T-helper 17 cell (primary cell): ENCODE results near the gene SIPA1. TPM values are rescaled to one million over a fixed set of nuclear protein-coding genes. Genes with fewer than 3 reads are reported as not detected.
A peak's percentile ranks its signal among the peaks of the same experiment; 100 is the strongest.
"Not testable (repeated sequence)": the region's sequence is repeated elsewhere in the genome, so short reads cannot be mapped to it uniquely, and the experiment has no call there.

Experiments used
- ATAC-seq: fragments of 150-1000 bp; cut with Tn5 transposase; 2 replicates; pipeline ENCODE4 v1.10.0; 2021; ENCODE audit warnings: mild to moderate bottlenecking, moderate library complexity
- DNase-seq, 3 donors: peaks; one replicate each; pipeline versions ENCODE4 v3.0.0 to v3.0.0-alpha.2; 2020 to 2021
- H3K9me3 ChIP-seq: one replicate; pipeline ENCODE4 v1.7.0; 2013; ENCODE audit warnings: low read length, mild to moderate bottlenecking; ENCODE audit not compliant: control insufficient read depth, poor library complexity, severe bottlenecking
- H3K27ac Mint-ChIP-seq: one replicate; pipeline ENCODE4 v1.8.0; 2022; ENCODE audit warnings: mild to moderate bottlenecking, moderate library complexity, mixed read lengths
- H3K27me3 Mint-ChIP-seq: one replicate; pipeline ENCODE4 v1.8.0; 2022; ENCODE audit warnings: mixed read lengths
- H3K36me3 Mint-ChIP-seq: one replicate; pipeline ENCODE4 v1.8.0; 2022; ENCODE audit warnings: low read depth, mixed read lengths
- H3K4me1 Mint-ChIP-seq: one replicate; pipeline ENCODE4 v1.8.0; 2022; ENCODE audit warnings: mild to moderate bottlenecking, mixed read lengths
- H3K4me3 Mint-ChIP-seq: one replicate; pipeline ENCODE4 v1.8.0; 2022; ENCODE audit warnings: mild to moderate bottlenecking, moderate library complexity, mixed read lengths
- total RNA-seq, 4 donors: library from RNA in 2 of 4; stranded (reverse) in 2 of 4; gene quantifications; one replicate each; pipeline ENCODE4 v1.2.3 and lab custom pipeline; 2022 to 2026

SIPA1 gene
- total RNA-seq, 2 donors from 2014 or later = 142 to 182 TPM

- H3K27ac Mint-ChIP-seq = peak overlapping the region; percentile 92
- ATAC-seq (no peak), DNase-seq (no peak)
- peak overlapping the region; percentile 62 for H3K4me3 Mint-ChIP-seq
- H3K36me3 Mint-ChIP-seq = peaks cover 13% of the 10 kb centered on the region
- H3K9me3 ChIP-seq = no peaks in the 10 kb centered on the region
- H3K27me3 Mint-ChIP-seq = no peaks in the 10 kb centered on the region
- peaks cover 43% of the 10 kb centered on the region for H3K4me1 Mint-ChIP-seq
Measured at GRCh38 chr11:65658174-65659021, 20.5 kb downstream of the SIPA1 start.

DNA sequence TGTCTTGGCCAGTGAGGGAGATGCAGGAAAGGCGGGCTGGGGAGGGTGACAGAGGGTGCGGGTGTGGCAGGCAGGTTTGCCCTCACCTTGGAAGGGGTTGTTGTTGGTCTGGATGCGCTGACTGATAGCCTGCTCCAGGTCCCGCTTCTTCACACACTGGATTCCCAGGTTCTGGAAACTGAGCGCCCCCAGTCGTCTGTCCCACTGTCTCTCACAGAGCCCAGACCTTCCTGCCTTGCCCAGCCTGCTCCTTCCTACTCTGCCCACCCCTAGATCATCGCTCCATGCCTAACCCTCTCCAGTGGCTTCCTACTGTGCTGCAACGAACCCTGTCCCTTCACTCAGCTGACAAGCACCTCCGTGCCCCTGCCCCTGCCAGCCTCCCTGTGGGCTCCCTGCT lies 22.1 kb downstream of the SIPA1 start:
- peaks cover 38% of the 10 kb centered on the region for H3K4me1 Mint-ChIP-seq
- ATAC-seq (no peak), DNase-seq (no peak)
- peak overlapping the region; percentile 69 for H3K4me3 Mint-ChIP-seq
- no peaks in the 10 kb centered on the region for H3K9me3 ChIP-seq
- peak overlapping the region; percentile 92 for H3K27ac Mint-ChIP-seq
- H3K36me3 Mint-ChIP-seq = peaks cover 13% of the 10 kb centered on the region
- no peaks in the 10 kb centered on the region for H3K27me3 Mint-ChIP-seq

- Mint-ChIP-seq H3K4me3 (peak overlapping the region; percentile 90), H3K4me1 (peaks cover 35% of the 10 kb centered on the region), H3K27ac (peak overlapping the region; percentile 83), H3K36me3 (peaks cover 13% of the 10 kb centered on the region)
- H3K27me3 Mint-ChIP-seq, H3K9me3 ChIP-seq, ATAC-seq, DNase-seq: not testable (repeated sequence)
Measured at GRCh38 chr11:65660908-65661307, 23.0 kb downstream of the SIPA1 start.

GRCh38 chr11:65661599-65662246 lies 23.8 kb downstream of the SIPA1 start:
- peak overlapping the region; percentile 90 for H3K4me3 Mint-ChIP-seq
- DNase-seq (peak in 1 of 3 donors; percentile 6), ATAC-seq (no peak)
- H3K27me3 Mint-ChIP-seq = no peaks in the 10 kb centered on the region
- H3K4me1 Mint-ChIP-seq = peaks cover 30% of the 10 kb centered on the region
- peaks cover 13% of the 10 kb centered on the region for H3K36me3 Mint-ChIP-seq
- peak overlapping the region; percentile 83 for H3K27ac Mint-ChIP-seq
- no peaks in the 10 kb centered on the region for H3K9me3 ChIP-seq

GRCh38 chr11:65662247-65662798 lies 24.4 kb downstream of the SIPA1 start:
- no peaks in the 10 kb centered on the region for H3K27me3 Mint-ChIP-seq
- H3K36me3 Mint-ChIP-seq = peaks cover 13% of the 10 kb centered on the region
- H3K9me3 ChIP-seq = no peaks in the 10 kb centered on the region
- ATAC-seq (no peak), DNase-seq (no peak)
- peaks cover 26% of the 10 kb centered on the region for H3K4me1 Mint-ChIP-seq
- peak overlapping the region; percentile 90 for H3K4me3 Mint-ChIP-seq
- peak overlapping the region; percentile 83 for H3K27ac Mint-ChIP-seq

GRCh38 chr11:65662799-65663638 lies 25.1 kb downstream of the SIPA1 start, which contains the start of gene RELA:
TSS of gene RELA (minus strand) at chr11:65662916. CDS start at chr11:65662832, 84 bp downstream.
- H3K4me3 Mint-ChIP-seq = peak within 1 kb of the TSS; percentile 90
- H3K9me3 ChIP-seq = no peaks in the 10 kb centered on the region
- H3K36me3 Mint-ChIP-seq = peaks cover 13% of the 10 kb centered on the region
- peaks cover 26% of the 10 kb centered on the region for H3K4me1 Mint-ChIP-seq
- no peaks in the 10 kb centered on the region for H3K27me3 Mint-ChIP-seq
- DNase-seq (peak; percentile 82 to 88 (median 85)), ATAC-seq (peak; percentile 86)
- peak within 1 kb of the TSS; percentile 96 for H3K27ac Mint-ChIP-seq

DNA sequence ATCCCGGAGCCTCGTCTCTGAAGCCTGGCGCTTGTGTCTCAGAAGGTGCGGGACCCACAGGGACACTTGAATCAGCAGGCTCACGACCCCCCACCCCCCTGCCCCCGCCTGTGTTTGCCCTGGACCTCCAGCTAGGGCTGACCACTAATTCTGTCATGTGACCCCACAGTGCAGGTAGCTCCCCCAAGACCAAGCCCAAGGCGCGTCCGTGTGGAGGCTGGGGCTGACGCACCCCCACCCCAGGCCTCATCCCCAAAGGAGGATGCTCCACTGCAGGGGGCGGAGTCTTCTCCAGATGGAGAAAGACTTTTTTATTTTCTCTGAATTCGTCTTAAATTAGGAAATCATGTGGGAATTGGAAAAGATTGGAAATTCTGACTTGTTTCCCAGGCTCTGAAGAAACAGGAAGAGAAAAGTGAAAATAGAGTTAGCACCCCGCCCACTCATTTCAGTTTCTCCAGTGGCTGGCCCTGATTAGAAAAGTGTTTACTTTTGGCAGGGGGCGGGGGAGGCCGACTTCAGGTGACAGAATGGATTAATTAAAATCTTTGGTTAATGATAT lies 25.8 kb downstream of the SIPA1 start:
- DNase-seq (peak in 1 of 3 donors; percentile 26), ATAC-seq (peak; percentile 13)
- Mint-ChIP-seq H3K4me3 (peak overlapping the region; percentile 90), H3K4me1 (peaks cover 23% of the 10 kb centered on the region), H3K36me3 (peaks cover 13% of the 10 kb centered on the region), H3K27ac (peak overlapping the region; percentile 96), H3K27me3 (no peaks in the 10 kb centered on the region)
- H3K9me3 ChIP-seq = no peaks in the 10 kb centered on the region

DNA sequence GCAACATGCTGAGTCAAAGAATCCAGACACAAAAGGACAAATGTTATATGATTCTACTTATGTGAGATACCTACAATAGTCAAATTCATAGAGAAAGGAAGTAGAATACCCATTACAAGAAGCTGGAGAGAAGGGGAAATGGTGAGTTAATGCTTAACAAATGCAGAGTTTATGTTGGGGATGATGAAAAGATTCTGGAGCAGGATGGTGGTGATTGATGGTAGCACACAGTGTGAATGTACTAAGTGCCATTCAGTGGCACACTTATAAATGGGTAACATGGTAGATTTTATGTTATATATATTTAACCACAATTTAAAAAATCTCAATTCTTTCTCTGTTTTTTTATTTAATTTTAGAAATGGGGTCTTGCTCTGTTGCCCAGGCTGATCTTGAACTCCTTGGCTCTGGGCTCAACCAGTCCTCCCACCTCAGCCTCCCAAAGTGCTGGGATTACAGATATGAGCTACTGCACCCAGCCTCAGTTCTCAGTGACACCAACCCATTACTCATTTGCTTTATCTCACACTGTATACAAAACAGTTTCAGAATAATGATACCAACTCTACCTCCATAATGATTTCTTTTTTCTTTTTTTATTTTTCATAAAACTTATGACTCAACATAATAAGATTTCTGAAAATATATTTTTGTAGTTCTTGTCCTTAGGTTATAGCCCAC lies 34.4 kb downstream of the SIPA1 start:
- no peak for ATAC-seq
- Mint-ChIP-seq H3K27ac (no peak overlapping the region), H3K4me1 (no peaks in the 10 kb centered on the region), H3K27me3 (no peaks in the 10 kb centered on the region), H3K36me3 (no peaks in the 10 kb centered on the region), H3K4me3 (no peak overlapping the region)
- DNase-seq = no peak
- H3K9me3 ChIP-seq = no peaks in the 10 kb centered on the region

DNA sequence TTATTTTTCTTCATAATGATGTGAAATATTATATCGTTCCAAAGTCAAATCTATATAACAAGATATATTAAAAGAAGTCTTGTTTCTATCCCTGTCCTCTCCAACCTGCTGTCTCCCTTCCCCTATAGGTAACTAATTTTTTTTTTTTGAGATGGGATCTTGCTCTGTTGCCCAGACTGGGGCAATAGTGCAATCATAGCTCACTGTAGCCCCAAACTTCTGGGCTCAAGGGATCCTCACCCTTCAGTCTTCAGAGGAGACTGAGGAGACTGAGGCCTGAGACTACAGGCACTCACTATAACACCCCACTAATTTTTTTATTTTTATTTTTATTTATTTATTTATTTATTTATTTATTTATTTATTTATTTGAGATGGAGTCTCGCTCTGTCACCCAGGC lies 35.1 kb downstream of the SIPA1 start:
- Mint-ChIP-seq H3K4me3 (no peak overlapping the region), H3K36me3 (no peaks in the 10 kb centered on the region), H3K27me3 (no peaks in the 10 kb centered on the region), H3K27ac (no peak overlapping the region), H3K4me1 (no peaks in the 10 kb centered on the region)
- ATAC-seq = no peak
- H3K9me3 ChIP-seq = no peaks in the 10 kb centered on the region
- DNase-seq = no peak

DNA sequence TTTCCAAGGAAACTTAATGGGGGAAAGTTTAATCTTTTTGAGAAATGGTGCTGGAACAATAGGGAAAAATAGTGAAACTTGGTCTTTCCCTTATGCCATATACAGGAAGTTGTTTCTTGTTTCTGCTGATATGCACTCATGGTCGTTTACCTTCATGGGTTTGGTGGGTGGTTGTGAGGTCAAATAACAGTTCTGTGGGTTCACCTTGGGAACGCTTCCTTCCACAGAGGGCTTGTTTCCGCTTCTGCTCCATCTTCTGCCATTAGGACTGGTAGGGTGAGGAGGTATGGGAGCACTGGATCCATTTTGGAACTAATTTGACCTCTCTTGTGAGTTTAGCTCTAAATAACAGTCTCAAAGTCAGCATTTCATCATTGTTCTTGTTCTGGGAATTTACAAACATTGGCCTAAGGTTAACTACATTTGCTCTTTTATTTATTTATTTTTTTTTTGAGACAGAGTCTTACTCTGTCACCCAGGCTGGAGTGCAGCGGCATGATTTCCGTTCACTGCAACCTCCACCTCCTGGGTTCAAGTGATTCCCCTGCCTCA lies 42.4 kb downstream of the SIPA1 start:
- no peaks in the 10 kb centered on the region for H3K9me3 ChIP-seq
- no peak overlapping the region for H3K4me3 Mint-ChIP-seq
- ATAC-seq (no peak), DNase-seq (no peak)
- H3K4me1 Mint-ChIP-seq = no peaks in the 10 kb centered on the region
- peaks cover 14% of the 10 kb centered on the region for H3K27me3 Mint-ChIP-seq
- no peak overlapping the region for H3K27ac Mint-ChIP-seq
- H3K36me3 Mint-ChIP-seq = no peaks in the 10 kb centered on the region

DNA sequence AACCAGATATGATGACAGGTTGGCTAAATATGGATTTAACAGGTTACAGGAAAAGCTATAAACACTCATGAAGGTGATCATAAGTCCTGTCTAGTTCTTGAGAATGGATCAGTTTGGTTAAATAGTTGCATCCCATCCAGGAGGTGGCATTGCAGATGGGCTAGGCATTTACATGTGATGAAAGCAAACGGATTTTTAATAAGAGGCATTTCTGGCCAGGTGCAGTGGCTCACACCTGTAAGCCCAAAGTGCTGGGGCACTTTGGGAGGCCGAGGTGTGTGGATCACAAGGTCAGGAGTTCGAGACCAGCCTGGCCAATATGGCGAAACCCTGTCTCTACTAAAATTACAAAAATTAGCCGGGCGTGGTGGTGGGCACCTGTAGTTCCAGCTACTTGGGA lies 45.6 kb downstream of the SIPA1 start:
- H3K9me3 ChIP-seq, H3K4me3 Mint-ChIP-seq, H3K27ac Mint-ChIP-seq, ATAC-seq, DNase-seq, H3K4me1 Mint-ChIP-seq, H3K36me3 Mint-ChIP-seq: not testable (repeated sequence)
- H3K27me3 Mint-ChIP-seq = peaks cover 19% of the 10 kb centered on the region

DNA sequence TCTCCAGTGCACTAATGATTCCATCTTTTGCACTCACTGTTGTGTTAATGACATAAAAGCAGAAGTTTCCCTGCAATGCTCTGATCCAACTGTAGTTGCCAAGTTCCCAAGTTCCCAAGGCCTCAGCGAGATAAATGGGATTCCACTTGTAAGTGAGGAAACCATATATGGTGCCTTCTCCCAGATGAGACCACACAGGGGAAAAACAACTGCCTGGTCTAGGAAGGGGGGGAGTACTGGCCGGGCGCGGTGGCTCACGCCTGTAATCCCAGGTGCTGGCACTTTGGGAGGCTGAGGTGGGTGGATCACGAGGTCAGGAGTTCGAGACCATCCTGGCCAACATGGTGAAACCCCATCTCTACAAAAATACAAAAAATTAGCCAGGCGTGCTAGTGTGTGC lies 48.1 kb downstream of the SIPA1 start:
- peaks cover 19% of the 10 kb centered on the region for H3K27me3 Mint-ChIP-seq
- ATAC-seq = no peak
- H3K27ac Mint-ChIP-seq = no peak overlapping the region
- no peaks in the 10 kb centered on the region for H3K36me3 Mint-ChIP-seq
- H3K4me1 Mint-ChIP-seq = no peaks in the 10 kb centered on the region
- H3K9me3 ChIP-seq = no peaks in the 10 kb centered on the region
- no peak overlapping the region for H3K4me3 Mint-ChIP-seq
- DNase-seq = no peak
